Peyer's patch (tissue), 4 donors: ENCODE data around the gene BOC. TPM values are rescaled to one million over a fixed set of nuclear protein-coding genes. Genes with fewer than 3 reads are reported as not detected.

ENCODE experiments used
- DNase-seq, 3 donors: peaks; one replicate each; pipeline ENCODE4 v3.0.0-alpha.2; 2017 to 2019
- H3K27ac ChIP-seq, 4 donors: fragments of 200-600 bp; sonication (generic); one replicate each; pipeline ENCODE4 v1.5.1; 2016 to 2019
- H3K27me3 ChIP-seq, 2 donors: fragments of 200-600 bp; sonication (generic); one replicate each; pipeline ENCODE4 v1.5.1; 2019
- H3K36me3 ChIP-seq, 3 donors: fragments of 200-600 bp; sonication (generic); one replicate each; pipeline ENCODE4 v1.5.1; 2016 to 2019
- H3K4me1 ChIP-seq, 4 donors: fragments of 200-600 bp; sonication (generic); one replicate each; pipeline ENCODE4 v1.5.1; 2016 to 2019
- H3K4me3 ChIP-seq, 4 donors: fragments of 200-600 bp; sonication (generic); 1 replicate in 3 of 4; 2 replicates in 1 of 4; pipeline ENCODE4 v1.5.1; 2016 to 2019; ENCODE audit warnings: mild to moderate bottlenecking in 1 of 4
- H3K9me3 ChIP-seq, 4 donors: fragments of 200-600 bp; sonication (generic); one replicate each; pipeline ENCODE4 v1.5.1; 2016 to 2019; ENCODE audit warnings: mild to moderate bottlenecking in 1 of 4
- CTCF ChIP-seq, 6 experiments: fragments of 450-650 bp in 4 of 6; fragments of 200-600 bp in 2 of 6; sonication (generic) in 1 of 6; IDR thresholded peaks; one replicate each; pipeline ENCODE4 v1.5.1; 2017 to 2019; ENCODE audit warnings: antibody characterized with exemption in 6 of 6, mild to moderate bottlenecking in 3 of 6, moderate library complexity in 1 of 6
- POLR2A ChIP-seq, 2 donors: fragments of 450-650 bp; IDR thresholded peaks; one replicate each; pipeline ENCODE4 v1.5.1; 2017; ENCODE audit warnings: antibody characterized with exemption in 2 of 2, mild to moderate bottlenecking in 2 of 2, moderate library complexity in 2 of 2
- total RNA-seq, 4 donors: library from RNA; depleted of rRNA; stranded (reverse); fragments of >200 nt; gene quantifications; one replicate each; pipeline ENCODE4 v1.1.0, GENCODE V29; 2016

Gene BOC
- total RNA-seq, 4 donors from 2014 or later, result 4.2 to 31.4 (median 13.2) TPM

GRCh38 chr3:113258361-113258760 is 47.0 kb downstream of the BOC start:
- no peak for DNase-seq
- H3K4me1 ChIP-seq, result peaks cover 0 to 4% (median 0%) of the 10 kb centered on the region in 4 donors
- no peaks in the 10 kb centered on the region for H3K36me3 ChIP-seq
- no peaks in the 10 kb centered on the region for H3K27me3 ChIP-seq
- no peaks in the 10 kb centered on the region for H3K9me3 ChIP-seq
- peak overlapping the region in 1 of 4 donors; percentile 28 for H3K27ac ChIP-seq
- no peak overlapping the region for H3K4me3 ChIP-seq
- no peak for TF ChIP-seq CTCF (IDR thresholded peaks at IDR 0.05)
- no peak for TF ChIP-seq POLR2A (IDR thresholded peaks at IDR 0.05)

GRCh38 chr3:113259196-113259595 is 47.8 kb downstream of the BOC start:
- no peak for DNase-seq
- Histone ChIP-seq H3K27ac (peak overlapping the region in 1 of 4 donors; percentile 28), H3K4me1 (no peaks in the 10 kb centered on the region), H3K4me3 (no peak overlapping the region), H3K36me3 (no peaks in the 10 kb centered on the region), H3K27me3 (no peaks in the 10 kb centered on the region), H3K9me3 (no peaks in the 10 kb centered on the region)
- TF ChIP-seq POLR2A (IDR thresholded peaks at IDR 0.05) (no peak), CTCF (IDR thresholded peaks at IDR 0.05) (no peak)

GRCh38 chr3:113261063-113261625 is 49.8 kb downstream of the BOC start:
- H3K36me3 ChIP-seq, result no peaks in the 10 kb centered on the region
- no peak for TF ChIP-seq CTCF (IDR thresholded peaks at IDR 0.05)
- no peak for TF ChIP-seq POLR2A (IDR thresholded peaks at IDR 0.05)
- no peaks in the 10 kb centered on the region for H3K9me3 ChIP-seq
- no peak for DNase-seq
- peak overlapping the region in 2 of 4 donors; percentile 49 to 59 for H3K27ac ChIP-seq
- no peaks in the 10 kb centered on the region for H3K4me1 ChIP-seq
- H3K4me3 ChIP-seq, result no peak overlapping the region
- no peaks in the 10 kb centered on the region for H3K27me3 ChIP-seq

- Histone ChIP-seq H3K9me3 (no peaks in the 10 kb centered on the region), H3K36me3 (no peaks in the 10 kb centered on the region), H3K27ac (peak overlapping the region in 2 of 4 donors; percentile 15 to 59), H3K4me3 (no peak overlapping the region), H3K27me3 (no peaks in the 10 kb centered on the region), H3K4me1 (no peaks in the 10 kb centered on the region)
- DNase-seq, result no peak
- TF ChIP-seq CTCF (IDR thresholded peaks at IDR 0.05), result no peak
- TF ChIP-seq POLR2A (IDR thresholded peaks at IDR 0.05), result no peak
These were observed 50.4 kb downstream of the BOC start for GRCh38 chr3:113261626-113262303.

- H3K4me3 ChIP-seq, result no peak overlapping the region
- DNase-seq, result no peak
- H3K36me3 ChIP-seq, result no peaks in the 10 kb centered on the region
- no peaks in the 10 kb centered on the region for H3K9me3 ChIP-seq
- TF ChIP-seq CTCF (IDR thresholded peaks at IDR 0.05), result no peak
- no peak for TF ChIP-seq POLR2A (IDR thresholded peaks at IDR 0.05)
- H3K27me3 ChIP-seq, result no peaks in the 10 kb centered on the region
- no peak overlapping the region for H3K27ac ChIP-seq
- H3K4me1 ChIP-seq, result no peaks in the 10 kb centered on the region
These were observed 50.9 kb downstream of the BOC start for GRCh38 chr3:113262304-113262665.
